Measurements from ENCODE around the gene MDM2.
"Not testable (repeated sequence)": the region's sequence is repeated elsewhere in the genome, so short reads cannot be mapped to it uniquely, and the experiment has no call there.

MDM2 gene

GRCh38 chr12:68828672-68829068 is 20.7 kb downstream of the MDM2 start:
- no peak for DNase-seq

- no peak for DNase-seq
Measured at GRCh38 chr12:68831272-68831671, 23.3 kb downstream of the MDM2 start.

- no peak for DNase-seq
Measured at GRCh38 chr12:68831751-68832503, 23.9 kb downstream of the MDM2 start.

- DNase-seq, result no peak
Measured at GRCh38 chr12:68832504-68832867, 24.5 kb downstream of the MDM2 start.

- no peak for DNase-seq
Measured at GRCh38 chr12:68833508-68833907, 25.5 kb downstream of the MDM2 start.

- DNase-seq, result no peak
Measured at GRCh38 chr12:68835333-68835908, 27.4 kb downstream of the MDM2 start.

GRCh38 chr12:68837215-68837614 is 29.2 kb downstream of the MDM2 start:
- no peak for DNase-seq

GRCh38 chr12:68838046-68838886 is 30.3 kb downstream of the MDM2 start:
- no peak for DNase-seq

- no peak for DNase-seq
Measured at GRCh38 chr12:68839183-68840147, 31.5 kb downstream of the MDM2 start.

- not testable (repeated sequence) for DNase-seq
Measured at GRCh38 chr12:68841175-68841574, 33.2 kb downstream of the MDM2 start.

- no peak for DNase-seq
Measured at GRCh38 chr12:68841717-68842116, 33.7 kb downstream of the MDM2 start.

- DNase-seq, result no peak
Measured at GRCh38 chr12:68842123-68842522, 34.1 kb downstream of the MDM2 start.

- no peak for DNase-seq
Measured at GRCh38 chr12:68842784-68843567, 35.0 kb downstream of the MDM2 start.

- DNase-seq, result no peak
Measured at GRCh38 chr12:68844318-68844745, 36.4 kb downstream of the MDM2 start.

- no peak for DNase-seq
Measured at GRCh38 chr12:68844788-68845695, 37.1 kb downstream of the MDM2 start.

GRCh38 chr12:68846811-68847210 is 38.8 kb downstream of the MDM2 start:
- no peak for DNase-seq

- DNase-seq, result no peak
Measured at GRCh38 chr12:68850390-68850789, 42.4 kb downstream of the MDM2 start.

GRCh38 chr12:68851592-68852306 is 43.8 kb downstream of the MDM2 start:
- DNase-seq, result no peak

GRCh38 chr12:68853396-68854077 is 45.6 kb downstream of the MDM2 start:
- no peak for DNase-seq

Data from NCI-H1694 treated with DMSO at 0.1 percent for 48 hours (cell line).